Dendritic cell treated with granulocyte-macrophage colony-stimulating factor and Interleukin-4, amounts not matched to agents 40 ng/mL and 50 ng/mL, for 4 days (primary cell): ENCODE measurements around the gene TP53INP2.
"Not testable (repeated sequence)": the region's sequence is repeated elsewhere in the genome, so short reads cannot be mapped to it uniquely, and the experiment has no call there.

Experiments used
- H3K27ac Mint-ChIP-seq: one replicate; pipeline ENCODE4 v1.8.0; 2022; ENCODE audit warnings: mild to moderate bottlenecking, mixed read lengths
- H3K27me3 Mint-ChIP-seq: one replicate; pipeline ENCODE4 v1.8.0; 2022; ENCODE audit warnings: mild to moderate bottlenecking, mixed read lengths
- H3K36me3 Mint-ChIP-seq: one replicate; pipeline ENCODE4 v1.8.0; 2022; ENCODE audit warnings: low read depth, mixed read lengths
- H3K4me1 Mint-ChIP-seq: one replicate; pipeline ENCODE4 v1.8.0; 2022; ENCODE audit warnings: low read depth, mixed read lengths
- H3K4me3 Mint-ChIP-seq: one replicate; pipeline ENCODE4 v1.8.0; 2022; ENCODE audit warnings: mild to moderate bottlenecking, moderate library complexity, mixed read lengths
- H3K9me3 Mint-ChIP-seq: one replicate; pipeline ENCODE4 v1.8.0; 2022; ENCODE audit warnings: mixed read lengths
- intact Hi-C: fragments of 100-400 bp; cut with micrococcal nuclease; formaldehyde crosslinking; loops from one replicate; pipeline ENCODE4 v1.15.0; 2022

Gene TP53INP2

DNA sequence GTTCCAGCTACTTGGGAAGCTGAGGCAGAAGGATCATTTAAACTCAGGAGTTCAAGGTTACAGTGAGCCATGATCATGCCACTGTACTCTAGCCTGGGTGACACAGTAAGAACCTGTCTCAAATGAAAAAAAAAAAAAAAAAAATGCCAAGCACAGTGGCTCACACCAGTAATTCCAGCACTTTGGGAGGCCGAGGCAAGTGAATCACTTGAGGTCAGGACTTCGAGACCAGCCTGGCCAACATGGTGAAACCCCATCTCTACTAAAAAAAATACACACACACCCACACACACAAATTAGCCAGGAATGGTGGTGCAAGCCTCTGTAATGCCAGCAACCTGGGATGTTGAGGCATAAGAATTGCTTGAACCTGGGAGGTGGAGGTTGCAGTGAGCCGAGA, 18.4 kb downstream of the TP53INP2 start:
- intact Hi-C loops: not testable (repeated sequence)

DNA sequence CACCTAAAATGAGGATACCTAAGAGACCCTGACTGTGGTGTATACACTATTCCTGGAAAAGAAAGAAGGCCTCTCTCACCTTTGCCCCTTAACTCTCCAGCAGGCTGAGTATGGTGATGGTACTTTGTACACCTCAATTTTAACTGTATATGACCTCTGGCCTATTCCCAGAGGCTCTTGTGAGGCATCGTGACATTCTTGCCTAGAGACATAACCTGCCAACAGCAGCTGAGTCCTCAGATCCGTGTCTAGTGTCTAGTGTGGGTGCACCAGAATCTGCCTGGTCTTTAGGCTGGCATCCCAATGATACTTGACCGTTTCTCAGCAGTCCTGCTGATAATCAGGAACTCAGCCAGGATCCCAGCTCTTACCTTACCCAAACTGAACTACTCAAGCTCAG, 20.0 kb downstream of the TP53INP2 start:
- H3K27ac Mint-ChIP-seq: no peak overlapping the region
- intact Hi-C loops: no loop called here
- H3K4me1 Mint-ChIP-seq: no peaks in the 10 kb centered on the region
- H3K4me3 Mint-ChIP-seq: no peak overlapping the region
- H3K27me3 Mint-ChIP-seq: no peaks in the 10 kb centered on the region
- no peaks in the 10 kb centered on the region for H3K9me3 Mint-ChIP-seq
- peaks cover 80% of the 10 kb centered on the region for H3K36me3 Mint-ChIP-seq

More for the DNA sequence above, 18.4 kb downstream of the TP53INP2 start:
- H3K27me3 Mint-ChIP-seq, H3K4me1 Mint-ChIP-seq, H3K9me3 Mint-ChIP-seq, H3K27ac Mint-ChIP-seq, H3K4me3 Mint-ChIP-seq: not testable (repeated sequence)
- H3K36me3 Mint-ChIP-seq: peaks cover 86% of the 10 kb centered on the region

DNA sequence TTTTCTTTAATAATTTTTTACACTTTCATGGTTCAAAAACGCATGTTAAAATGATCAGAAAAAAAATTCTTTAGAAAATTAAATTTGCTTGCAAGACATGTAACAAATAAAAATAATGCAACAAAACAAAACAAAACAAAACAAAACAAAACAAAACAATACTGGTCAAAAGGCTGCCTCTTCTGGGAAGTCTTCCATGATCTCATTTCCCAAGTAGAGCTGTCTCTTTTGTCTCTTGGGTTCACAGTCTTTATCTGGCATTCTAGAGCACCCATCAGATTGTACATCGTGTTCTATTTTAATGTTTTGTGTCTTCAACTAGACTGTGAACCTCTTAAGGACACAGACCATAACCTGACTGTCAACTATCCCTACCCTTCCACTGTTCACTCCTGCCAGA, 25.3 kb downstream of the TP53INP2 start:
- no peaks in the 10 kb centered on the region for H3K9me3 Mint-ChIP-seq
- intact Hi-C loops: no loop called here
- no peaks in the 10 kb centered on the region for H3K4me1 Mint-ChIP-seq
- no peak overlapping the region for H3K27ac Mint-ChIP-seq
- H3K36me3 Mint-ChIP-seq: peaks cover 87% of the 10 kb centered on the region
- H3K4me3 Mint-ChIP-seq: no peak overlapping the region
- H3K27me3 Mint-ChIP-seq: no peaks in the 10 kb centered on the region

- Mint-ChIP-seq H3K4me3 (no peak overlapping the region), H3K4me1 (no peaks in the 10 kb centered on the region), H3K27ac (no peak overlapping the region), H3K9me3 (no peaks in the 10 kb centered on the region), H3K27me3 (no peaks in the 10 kb centered on the region), H3K36me3 (peaks cover 81% of the 10 kb centered on the region)
- intact Hi-C loops: no loop called here
Observed at GRCh38 chr20:34732523-34732922, 28.4 kb downstream of the TP53INP2 start.

DNA sequence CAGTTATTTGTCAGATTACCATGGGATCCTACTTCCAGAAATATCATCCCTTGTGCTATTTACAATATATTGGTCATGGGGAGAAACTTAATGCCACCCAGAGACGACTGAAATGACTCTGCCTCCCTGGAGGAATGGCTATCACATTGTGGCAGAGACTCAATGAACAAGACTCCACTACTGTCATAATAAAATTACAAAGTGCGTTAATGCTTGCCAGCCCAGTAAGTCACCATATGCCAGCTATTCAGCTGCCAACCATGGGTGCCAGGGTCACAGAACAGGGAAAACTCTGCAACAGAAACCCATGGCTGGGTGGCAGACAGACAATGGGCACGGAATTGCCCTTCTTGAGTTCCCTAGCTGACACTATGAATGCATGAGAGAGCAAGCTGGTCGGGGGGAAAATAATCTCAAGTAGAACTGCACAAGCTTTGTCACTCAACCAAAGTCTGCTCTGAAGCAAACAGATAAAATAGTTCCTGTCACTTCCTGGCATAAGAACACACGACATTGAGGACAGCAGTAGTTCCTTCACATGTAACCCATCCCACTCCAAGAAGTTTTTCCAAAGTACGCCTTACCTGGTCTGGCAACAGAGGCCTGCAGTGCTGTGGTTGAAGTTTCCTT, 32.1 kb downstream of the TP53INP2 start:
- intact Hi-C loops: no loop called here
- H3K9me3 Mint-ChIP-seq: no peaks in the 10 kb centered on the region

GRCh38 chr20:34743039-34743438, 38.9 kb downstream of the TP53INP2 start:
- Mint-ChIP-seq H3K4me1 (no peaks in the 10 kb centered on the region), H3K9me3 (no peaks in the 10 kb centered on the region)

More for the DNA sequence above, 32.1 kb downstream of the TP53INP2 start:
- Mint-ChIP-seq H3K36me3 (peaks cover 78% of the 10 kb centered on the region), H3K27ac (no peak overlapping the region), H3K27me3 (no peaks in the 10 kb centered on the region), H3K4me3 (no peak overlapping the region), H3K4me1 (no peaks in the 10 kb centered on the region)

DNA sequence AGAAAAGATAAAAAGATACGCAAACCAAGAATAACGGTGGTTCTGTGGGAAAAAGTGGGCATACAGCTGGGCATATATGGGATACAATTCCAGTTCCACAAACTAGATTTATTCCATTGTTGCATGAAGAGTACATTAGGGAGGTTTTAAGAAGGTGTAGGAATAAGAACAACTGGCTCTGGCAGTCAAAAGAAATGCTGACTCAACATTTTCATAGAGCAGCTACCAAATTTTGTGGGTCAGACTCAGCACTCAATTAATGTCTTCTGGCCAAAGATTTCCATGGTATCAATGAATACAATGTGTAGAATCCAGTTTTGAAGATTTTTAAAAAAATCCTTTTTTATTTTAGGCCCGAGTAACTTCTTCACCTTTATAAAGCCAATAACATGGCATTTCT, 40.2 kb downstream of the TP53INP2 start:
- Mint-ChIP-seq H3K4me1 (no peaks in the 10 kb centered on the region), H3K27me3 (no peaks in the 10 kb centered on the region), H3K27ac (no peak overlapping the region), H3K4me3 (no peak overlapping the region), H3K36me3 (peaks cover 92% of the 10 kb centered on the region), H3K9me3 (no peaks in the 10 kb centered on the region)
- intact Hi-C loops: no loop called here

More at GRCh38 chr20:34743039-34743438, 38.9 kb downstream of the TP53INP2 start:
- peaks cover 83% of the 10 kb centered on the region for H3K36me3 Mint-ChIP-seq
- H3K27me3 Mint-ChIP-seq: no peaks in the 10 kb centered on the region
- H3K27ac Mint-ChIP-seq: no peak overlapping the region
- H3K4me3 Mint-ChIP-seq: no peak overlapping the region
- intact Hi-C loops: no loop called here

DNA sequence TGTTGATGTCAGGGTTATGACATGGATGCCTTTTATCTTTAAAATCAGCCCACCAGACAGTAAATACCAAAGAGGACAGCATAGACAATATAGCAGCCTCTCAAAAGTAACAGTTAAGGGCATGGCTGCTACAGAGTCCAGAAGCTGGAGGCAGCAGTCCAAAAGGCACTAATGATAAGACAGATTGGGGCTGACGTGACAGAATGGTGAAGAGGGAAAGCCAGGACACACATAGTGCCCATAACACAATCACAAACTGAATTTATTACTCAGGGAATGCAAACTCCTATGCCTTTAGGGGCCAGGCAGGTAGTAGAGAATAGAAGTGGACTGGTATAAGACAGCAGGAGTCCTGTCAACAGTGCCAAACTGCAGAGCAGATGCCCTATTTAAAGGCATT, 40.7 kb downstream of the TP53INP2 start:
- no peaks in the 10 kb centered on the region for H3K4me1 Mint-ChIP-seq
- intact Hi-C loops: no loop called here
- H3K4me3 Mint-ChIP-seq: no peak overlapping the region
- H3K27ac Mint-ChIP-seq: no peak overlapping the region
- no peaks in the 10 kb centered on the region for H3K9me3 Mint-ChIP-seq
- H3K36me3 Mint-ChIP-seq: peaks cover 93% of the 10 kb centered on the region
- H3K27me3 Mint-ChIP-seq: no peaks in the 10 kb centered on the region

DNA sequence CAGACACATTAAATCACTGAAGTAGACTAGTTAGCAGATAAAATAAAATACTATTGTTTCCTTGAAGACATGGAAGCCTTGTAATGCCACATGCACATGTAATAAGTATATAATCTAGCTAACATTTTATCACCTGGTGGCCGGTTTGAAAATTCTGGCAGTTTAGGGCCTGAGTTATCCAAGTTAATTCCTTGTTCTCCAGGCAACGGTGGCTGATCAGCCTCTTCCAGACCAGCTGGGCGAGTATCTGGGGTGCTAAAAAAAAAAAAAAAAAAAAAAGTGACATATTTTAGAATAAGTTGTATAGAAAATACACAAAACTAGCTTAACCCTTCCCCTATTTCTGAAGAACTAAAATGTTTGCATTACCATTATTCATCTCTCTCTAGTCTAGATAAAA, 42.5 kb downstream of the TP53INP2 start:
- Mint-ChIP-seq H3K4me3 (no peak overlapping the region), H3K4me1 (no peaks in the 10 kb centered on the region), H3K27ac (no peak overlapping the region), H3K27me3 (no peaks in the 10 kb centered on the region), H3K36me3 (peaks cover 93% of the 10 kb centered on the region), H3K9me3 (no peaks in the 10 kb centered on the region)
- intact Hi-C loops: no loop called here

- Mint-ChIP-seq H3K9me3 (no peaks in the 10 kb centered on the region), H3K4me3 (no peak overlapping the region), H3K4me1 (no peaks in the 10 kb centered on the region), H3K27me3 (no peaks in the 10 kb centered on the region), H3K36me3 (peaks cover 93% of the 10 kb centered on the region), H3K27ac (no peak overlapping the region)
- intact Hi-C loops: no loop called here
Observed at GRCh38 chr20:34747479-34747878, 43.3 kb downstream of the TP53INP2 start.

DNA sequence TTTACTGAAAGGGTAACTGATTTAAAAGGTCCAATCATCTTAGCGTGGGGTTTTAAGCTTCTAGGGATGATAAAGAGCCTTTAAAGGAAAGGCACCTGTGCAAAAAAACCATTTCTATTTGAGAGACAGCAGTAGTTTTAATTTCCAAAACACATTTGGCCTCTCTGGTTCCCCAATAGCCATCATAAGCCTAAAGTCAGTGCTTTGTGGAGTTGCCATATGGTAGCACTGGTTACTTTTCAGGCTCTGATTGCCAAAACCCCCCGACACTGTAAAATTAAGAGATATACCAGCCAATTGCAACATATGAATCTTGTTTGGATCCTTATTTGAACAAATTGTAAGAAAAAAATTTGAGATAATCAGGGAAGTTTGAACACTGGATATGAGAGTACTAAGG, 44.6 kb downstream of the TP53INP2 start:
- no peaks in the 10 kb centered on the region for H3K27me3 Mint-ChIP-seq
- H3K36me3 Mint-ChIP-seq: peaks cover 93% of the 10 kb centered on the region
- H3K4me1 Mint-ChIP-seq: no peaks in the 10 kb centered on the region
- intact Hi-C loops: no loop called here
- H3K4me3 Mint-ChIP-seq: no peak overlapping the region
- no peak overlapping the region for H3K27ac Mint-ChIP-seq
- H3K9me3 Mint-ChIP-seq: no peaks in the 10 kb centered on the region

- Mint-ChIP-seq H3K36me3 (peaks cover 93% of the 10 kb centered on the region), H3K27ac (no peak overlapping the region), H3K9me3 (no peaks in the 10 kb centered on the region), H3K27me3 (no peaks in the 10 kb centered on the region), H3K4me1 (no peaks in the 10 kb centered on the region), H3K4me3 (no peak overlapping the region)
- intact Hi-C loops: no loop called here
Observed at GRCh38 chr20:34750484-34750883, 46.3 kb downstream of the TP53INP2 start.

DNA sequence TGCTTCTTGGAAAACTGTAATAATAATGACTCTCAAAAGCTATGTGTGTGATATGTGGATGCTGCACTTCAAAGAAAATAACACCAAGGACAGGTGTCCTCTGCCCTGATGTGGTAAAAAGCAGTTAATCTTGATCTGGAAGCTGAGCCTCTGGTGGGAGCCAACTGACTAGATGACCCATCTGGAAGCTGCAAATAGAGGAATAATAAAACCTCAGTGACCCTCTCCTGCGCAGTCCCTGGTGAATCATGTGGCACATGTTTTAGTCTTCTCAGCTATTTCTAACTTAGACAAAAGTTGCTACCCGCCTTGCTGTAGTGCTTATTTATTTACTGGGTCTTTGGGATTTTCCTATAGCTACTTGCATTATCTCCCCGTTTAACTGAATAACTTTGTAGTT, 47.3 kb downstream of the TP53INP2 start:
- Mint-ChIP-seq H3K4me3 (no peak overlapping the region), H3K27me3 (no peaks in the 10 kb centered on the region), H3K36me3 (peaks cover 92% of the 10 kb centered on the region), H3K9me3 (no peaks in the 10 kb centered on the region), H3K4me1 (no peaks in the 10 kb centered on the region), H3K27ac (no peak overlapping the region)
- intact Hi-C loops: no loop called here

- Mint-ChIP-seq H3K9me3 (no peaks in the 10 kb centered on the region), H3K4me1 (no peaks in the 10 kb centered on the region), H3K27ac (no peak overlapping the region), H3K27me3 (no peaks in the 10 kb centered on the region), H3K36me3 (peaks cover 99% of the 10 kb centered on the region), H3K4me3 (no peak overlapping the region)
- intact Hi-C loops: no loop called here
Observed at GRCh38 chr20:34753706-34754461, 49.7 kb downstream of the TP53INP2 start.

DNA sequence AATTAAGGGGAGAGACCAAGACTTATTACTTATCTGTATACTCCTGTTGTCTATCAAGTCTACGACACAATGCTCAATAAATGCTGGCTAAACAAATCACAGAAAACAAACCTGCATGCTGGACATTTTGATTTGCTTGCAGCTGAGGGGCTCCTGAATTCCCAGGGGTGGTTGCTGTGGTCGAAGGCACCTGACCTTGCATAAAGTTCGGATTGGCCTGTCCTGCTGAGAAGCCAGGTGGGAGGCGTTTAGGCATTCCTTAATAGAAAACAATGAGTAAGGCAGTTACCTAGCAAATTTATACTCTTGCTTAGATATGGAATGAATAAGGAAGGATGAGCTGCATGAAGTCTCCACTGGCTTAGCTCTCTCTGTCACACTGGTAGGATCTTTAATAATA, 50.5 kb downstream of the TP53INP2 start:
- H3K27ac Mint-ChIP-seq: no peak overlapping the region
- no peaks in the 10 kb centered on the region for H3K9me3 Mint-ChIP-seq
- H3K27me3 Mint-ChIP-seq: no peaks in the 10 kb centered on the region
- intact Hi-C loops: no loop called here
- peaks cover 99% of the 10 kb centered on the region for H3K36me3 Mint-ChIP-seq
- no peak overlapping the region for H3K4me3 Mint-ChIP-seq
- H3K4me1 Mint-ChIP-seq: no peaks in the 10 kb centered on the region
